Measurements from ENCODE around the gene FASTKD3.

The FASTKD3 gene

GRCh38 chr5:7878381-7878873 is 9.6 kb upstream of the FASTKD3 start:
- Histone ChIP-seq H3K4me1 (ENCODE audit: control insufficient read depth, insufficient read depth, low read length, unreplicated experiment) (peaks cover 33% of the 10 kb centered on the region), H3K36me3 (ENCODE audit: insufficient read depth, low read length) (peaks cover 19% of the 10 kb centered on the region), H2AFZ (ENCODE audit: low read length, unreplicated experiment) (no peak overlapping the region), H3K27ac (ENCODE audit: low read depth, low read length) (peak overlapping the region; percentile 60), H3K79me2 (ENCODE audit: control insufficient read depth, insufficient read depth, low read length, unreplicated experiment) (peaks cover 28% of the 10 kb centered on the region), H3K4me3 (ENCODE audit: low read depth, low read length) (no peak overlapping the region), H3K27me3 (ENCODE audit: insufficient read depth, low read length) (no peaks in the 10 kb centered on the region)

- Histone ChIP-seq H3K36me3 (ENCODE audit: insufficient read depth, low read length) (peaks cover 19% of the 10 kb centered on the region), H3K4me1 (ENCODE audit: control insufficient read depth, insufficient read depth, low read length, unreplicated experiment) (peaks cover 33% of the 10 kb centered on the region), H3K4me3 (ENCODE audit: low read depth, low read length) (no peak overlapping the region), H3K79me2 (ENCODE audit: control insufficient read depth, insufficient read depth, low read length, unreplicated experiment) (peaks cover 34% of the 10 kb centered on the region), H3K27ac (ENCODE audit: low read depth, low read length) (peak overlapping the region; percentile 60), H2AFZ (ENCODE audit: low read length, unreplicated experiment) (no peak overlapping the region), H3K27me3 (ENCODE audit: insufficient read depth, low read length) (no peaks in the 10 kb centered on the region)
These were observed 9.0 kb upstream of the FASTKD3 start for GRCh38 chr5:7877851-7878250.

GRCh38 chr5:7876867-7877266 is 8.0 kb upstream of the FASTKD3 start:
- Histone ChIP-seq H3K36me3 (ENCODE audit: insufficient read depth, low read length) (peaks cover 19% of the 10 kb centered on the region), H3K27me3 (ENCODE audit: insufficient read depth, low read length) (no peaks in the 10 kb centered on the region), H3K4me3 (ENCODE audit: low read depth, low read length) (peak overlapping the region; percentile 14; the same call in 1 of the 2 replicates), H2AFZ (ENCODE audit: low read length, unreplicated experiment) (no peak overlapping the region), H3K4me1 (ENCODE audit: control insufficient read depth, insufficient read depth, low read length, unreplicated experiment) (peaks cover 33% of the 10 kb centered on the region), H3K27ac (ENCODE audit: low read depth, low read length) (peak overlapping the region; percentile 41), H3K79me2 (ENCODE audit: control insufficient read depth, insufficient read depth, low read length, unreplicated experiment) (peaks cover 43% of the 10 kb centered on the region)

- Histone ChIP-seq H3K79me2 (ENCODE audit: control insufficient read depth, insufficient read depth, low read length, unreplicated experiment) (peaks cover 53% of the 10 kb centered on the region), H3K27ac (ENCODE audit: low read depth, low read length) (no peak overlapping the region), H2AFZ (ENCODE audit: low read length, unreplicated experiment) (no peak overlapping the region), H3K27me3 (ENCODE audit: insufficient read depth, low read length) (no peaks in the 10 kb centered on the region), H3K4me1 (ENCODE audit: control insufficient read depth, insufficient read depth, low read length, unreplicated experiment) (peaks cover 39% of the 10 kb centered on the region), H3K4me3 (ENCODE audit: low read depth, low read length) (no peak overlapping the region), H3K36me3 (ENCODE audit: insufficient read depth, low read length) (peaks cover 15% of the 10 kb centered on the region)
These were observed 6.3 kb upstream of the FASTKD3 start for GRCh38 chr5:7875151-7875550.

- H3K27ac ChIP-seq (ENCODE audit: low read depth, low read length), result no peak overlapping the region
- H3K36me3 ChIP-seq (ENCODE audit: insufficient read depth, low read length), result peaks cover 14% of the 10 kb centered on the region
- H3K79me2 ChIP-seq (ENCODE audit: control insufficient read depth, insufficient read depth, low read length, unreplicated experiment), result peaks cover 53% of the 10 kb centered on the region
- H2AFZ ChIP-seq (ENCODE audit: low read length, unreplicated experiment), result no peak overlapping the region
- peaks cover 39% of the 10 kb centered on the region for H3K4me1 ChIP-seq (ENCODE audit: control insufficient read depth, insufficient read depth, low read length, unreplicated experiment)
- H3K4me3 ChIP-seq (ENCODE audit: low read depth, low read length), result no peak overlapping the region
- H3K27me3 ChIP-seq (ENCODE audit: insufficient read depth, low read length), result no peaks in the 10 kb centered on the region
These were observed 5.8 kb upstream of the FASTKD3 start for GRCh38 chr5:7874639-7875038.

GRCh38 chr5:7873216-7873615 is 4.4 kb upstream of the FASTKD3 start:
- peaks cover 29% of the 10 kb centered on the region for H3K4me1 ChIP-seq (ENCODE audit: control insufficient read depth, insufficient read depth, low read length, unreplicated experiment)
- H3K79me2 ChIP-seq (ENCODE audit: control insufficient read depth, insufficient read depth, low read length, unreplicated experiment), result peaks cover 66% of the 10 kb centered on the region
- no peak overlapping the region for H3K27ac ChIP-seq (ENCODE audit: low read depth, low read length)
- no peaks in the 10 kb centered on the region for H3K27me3 ChIP-seq (ENCODE audit: insufficient read depth, low read length)
- no peak overlapping the region for H3K4me3 ChIP-seq (ENCODE audit: low read depth, low read length)
- H2AFZ ChIP-seq (ENCODE audit: low read length, unreplicated experiment), result no peak overlapping the region
- peaks cover 10% of the 10 kb centered on the region for H3K36me3 ChIP-seq (ENCODE audit: insufficient read depth, low read length)

GRCh38 chr5:7872517-7873130 is 3.8 kb upstream of the FASTKD3 start:
- no peak overlapping the region for H2AFZ ChIP-seq (ENCODE audit: low read length, unreplicated experiment)
- peaks cover 26% of the 10 kb centered on the region for H3K4me1 ChIP-seq (ENCODE audit: control insufficient read depth, insufficient read depth, low read length, unreplicated experiment)
- H3K79me2 ChIP-seq (ENCODE audit: control insufficient read depth, insufficient read depth, low read length, unreplicated experiment), result peaks cover 72% of the 10 kb centered on the region
- H3K27ac ChIP-seq (ENCODE audit: low read depth, low read length), result no peak overlapping the region
- no peak overlapping the region for H3K4me3 ChIP-seq (ENCODE audit: low read depth, low read length)
- H3K36me3 ChIP-seq (ENCODE audit: insufficient read depth, low read length), result peaks cover 10% of the 10 kb centered on the region
- H3K27me3 ChIP-seq (ENCODE audit: insufficient read depth, low read length), result no peaks in the 10 kb centered on the region

- no peak overlapping the region for H2AFZ ChIP-seq (ENCODE audit: low read length, unreplicated experiment)
- H3K27me3 ChIP-seq (ENCODE audit: insufficient read depth, low read length), result no peaks in the 10 kb centered on the region
- no peak overlapping the region for H3K4me3 ChIP-seq (ENCODE audit: low read depth, low read length)
- peaks cover 22% of the 10 kb centered on the region for H3K4me1 ChIP-seq (ENCODE audit: control insufficient read depth, insufficient read depth, low read length, unreplicated experiment)
- H3K36me3 ChIP-seq (ENCODE audit: insufficient read depth, low read length), result peaks cover 9% of the 10 kb centered on the region
- peaks cover 82% of the 10 kb centered on the region for H3K79me2 ChIP-seq (ENCODE audit: control insufficient read depth, insufficient read depth, low read length, unreplicated experiment)
- no peak overlapping the region for H3K27ac ChIP-seq (ENCODE audit: low read depth, low read length)
These were observed 2.8 kb upstream of the FASTKD3 start for GRCh38 chr5:7871653-7872052.

- H3K36me3 ChIP-seq (ENCODE audit: insufficient read depth, low read length), result peaks cover 9% of the 10 kb centered on the region; the same call in 1 of the 2 replicates
These were observed 774 bp upstream of the FASTKD3 start for GRCh38 chr5:7869474-7870136.

GRCh38 chr5:7868427-7868772 is 431 bp downstream of the FASTKD3 start:
- Histone ChIP-seq H3K79me2 (ENCODE audit: control insufficient read depth, insufficient read depth, low read length, unreplicated experiment) (peaks cover 81% of the 10 kb centered on the region), H3K27ac (ENCODE audit: low read depth, low read length) (no peak overlapping the region), H3K4me1 (ENCODE audit: control insufficient read depth, insufficient read depth, low read length, unreplicated experiment) (peaks cover 21% of the 10 kb centered on the region), H3K36me3 (ENCODE audit: insufficient read depth, low read length) (peaks cover 17% of the 10 kb centered on the region), H3K4me3 (ENCODE audit: low read depth, low read length) (peak overlapping the region; percentile 87), H3K27me3 (ENCODE audit: insufficient read depth, low read length) (no peaks in the 10 kb centered on the region), H2AFZ (ENCODE audit: low read length, unreplicated experiment) (peak overlapping the region; percentile 87)

More at GRCh38 chr5:7869474-7870136, 774 bp upstream of the FASTKD3 start:
- Histone ChIP-seq H3K4me1 (ENCODE audit: control insufficient read depth, insufficient read depth, low read length, unreplicated experiment) (peaks cover 21% of the 10 kb centered on the region), H3K79me2 (ENCODE audit: control insufficient read depth, insufficient read depth, low read length, unreplicated experiment) (peaks cover 87% of the 10 kb centered on the region), H3K27me3 (ENCODE audit: insufficient read depth, low read length) (no peaks in the 10 kb centered on the region), H3K27ac (ENCODE audit: low read depth, low read length) (peak overlapping the region; percentile 48; the same call in 1 of the 2 replicates), H3K4me3 (ENCODE audit: low read depth, low read length) (peak overlapping the region; percentile 87), H2AFZ (ENCODE audit: low read length, unreplicated experiment) (peak overlapping the region; percentile 96)

GRCh38 chr5:7867260-7867659 is 1.6 kb downstream of the FASTKD3 start:
- H3K79me2 ChIP-seq (ENCODE audit: control insufficient read depth, insufficient read depth, low read length, unreplicated experiment), result peaks cover 70% of the 10 kb centered on the region
- H3K36me3 ChIP-seq (ENCODE audit: insufficient read depth, low read length), result peaks cover 24% of the 10 kb centered on the region
- peak overlapping the region; percentile 87 for H3K4me3 ChIP-seq (ENCODE audit: low read depth, low read length)
- H3K4me1 ChIP-seq (ENCODE audit: control insufficient read depth, insufficient read depth, low read length, unreplicated experiment), result peaks cover 21% of the 10 kb centered on the region
- H2AFZ ChIP-seq (ENCODE audit: low read length, unreplicated experiment), result no peak overlapping the region
- no peaks in the 10 kb centered on the region for H3K27me3 ChIP-seq (ENCODE audit: insufficient read depth, low read length)
- H3K27ac ChIP-seq (ENCODE audit: low read depth, low read length), result no peak overlapping the region
